ENCODE measurements around the gene ZNF318. TPM values are rescaled to one million over a fixed set of nuclear protein-coding genes. Genes with fewer than 3 reads are reported as not detected.

The ZNF318 gene
- total RNA-seq, 1 experiment from 2014 or later: 23.8 TPM

- BruUV-seq (replicated peaks): no TSS peak
- no peak for DNase-seq (ENCODE audit: low spot score)
- intact Hi-C loops (cut with micrococcal nuclease; ENCODE audit: unreplicated experiment): no loop called here
- TF ChIP-seq EZH2 (IDR thresholded peaks at IDR 0.05; ENCODE audit: borderline replicate concordance, low read depth, low read length, poor library complexity, severe bottlenecking) (no peak), CTCF (conservative IDR thresholded peaks at IDR 0.05; ENCODE audit: low read depth, low read length) (no peak)
- no peaks in the 10 kb centered on the region for H3K4me1 ChIP-seq (ENCODE audit: insufficient read depth, low read length, poor library complexity, severe bottlenecking)
- no peaks in the 10 kb centered on the region for H3K9me3 ChIP-seq (ENCODE audit: low read depth, low read length, poor library complexity, severe bottlenecking)
- POLR2A ChIA-PET (ENCODE audit: low non-redundant PET): no interaction called here
- no peaks in the 10 kb centered on the region for H3K27me3 ChIP-seq (replicated peaks; ENCODE audit: insufficient read depth, low read depth, low read length, poor library complexity)
- H3K27ac ChIP-seq (ENCODE audit: low read depth, low read length, poor library complexity, severe bottlenecking): no peak overlapping the region
- CTCF ChIA-PET: no interaction called here
- H3K4me3 ChIP-seq (ENCODE audit: low read depth, low read length, poor library complexity, severe bottlenecking): no peak overlapping the region
- peaks cover 29% of the 10 kb centered on the region for H3K36me3 ChIP-seq (ENCODE audit: insufficient read depth, low read length, poor library complexity, severe bottlenecking)
Measured at GRCh38 chr6:43336382-43336781, 33.1 kb downstream of the ZNF318 start.

- intact Hi-C loops (cut with micrococcal nuclease; ENCODE audit: unreplicated experiment): no loop called here
- Histone ChIP-seq H3K27me3 (replicated peaks; ENCODE audit: insufficient read depth, low read depth, low read length, poor library complexity) (no peaks in the 10 kb centered on the region), H3K4me1 (ENCODE audit: insufficient read depth, low read length, poor library complexity, severe bottlenecking) (no peaks in the 10 kb centered on the region), H3K36me3 (ENCODE audit: insufficient read depth, low read length, poor library complexity, severe bottlenecking) (peaks cover 21% of the 10 kb centered on the region), H3K4me3 (ENCODE audit: low read depth, low read length, poor library complexity, severe bottlenecking) (no peak overlapping the region), H3K9me3 (ENCODE audit: low read depth, low read length, poor library complexity, severe bottlenecking) (no peaks in the 10 kb centered on the region), H3K27ac (ENCODE audit: low read depth, low read length, poor library complexity, severe bottlenecking) (no peak overlapping the region)
- no TSS peak for BruUV-seq (replicated peaks)
- POLR2A ChIA-PET (ENCODE audit: low non-redundant PET): no interaction called here
- CTCF ChIA-PET: interaction anchor here (0.5 to 1.9 kb wide), 3 partner anchors 72 to 195 kb away, joined by 3 to 6 read pairs (median 5); no protein-coding TSS in a partner anchor
- TF ChIP-seq CTCF (conservative IDR thresholded peaks at IDR 0.05; ENCODE audit: low read depth, low read length) (no peak), EZH2 (IDR thresholded peaks at IDR 0.05; ENCODE audit: borderline replicate concordance, low read depth, low read length, poor library complexity, severe bottlenecking) (no peak)
- DNase-seq (ENCODE audit: low spot score): no peak
Measured at GRCh38 chr6:43335469-43335868, 34.0 kb downstream of the ZNF318 start.

GRCh38 chr6:43334466-43335095 is 34.9 kb downstream of the ZNF318 start:
- Histone ChIP-seq H3K4me3 (ENCODE audit: low read depth, low read length, poor library complexity, severe bottlenecking) (no peak overlapping the region), H3K4me1 (ENCODE audit: insufficient read depth, low read length, poor library complexity, severe bottlenecking) (no peaks in the 10 kb centered on the region), H3K27ac (ENCODE audit: low read depth, low read length, poor library complexity, severe bottlenecking) (no peak overlapping the region), H3K9me3 (ENCODE audit: low read depth, low read length, poor library complexity, severe bottlenecking) (no peaks in the 10 kb centered on the region), H3K27me3 (replicated peaks; ENCODE audit: insufficient read depth, low read depth, low read length, poor library complexity) (no peaks in the 10 kb centered on the region), H3K36me3 (ENCODE audit: insufficient read depth, low read length, poor library complexity, severe bottlenecking) (peaks cover 12% of the 10 kb centered on the region)
- no TSS peak for BruUV-seq (replicated peaks)
- peak; percentile 78 for DNase-seq (ENCODE audit: low spot score)
- intact Hi-C loops (cut with micrococcal nuclease; ENCODE audit: unreplicated experiment): loop anchor here (1.0 to 5.0 kb wide), 2 partner anchors 72 to 433 kb away; no protein-coding TSS in a partner anchor
- ChIA-PET CTCF (interaction anchor here (0.6 to 1.9 kb wide), 3 partner anchors 35 to 324 kb away, joined by 3 to 6 read pairs (median 4); partner anchors contain the start of gene ZNF318), POLR2A (ENCODE audit: low non-redundant PET) (no interaction called here)
- TF ChIP-seq CTCF (conservative IDR thresholded peaks at IDR 0.05; ENCODE audit: low read depth, low read length) (peak; percentile 69), EZH2 (IDR thresholded peaks at IDR 0.05; ENCODE audit: borderline replicate concordance, low read depth, low read length, poor library complexity, severe bottlenecking) (no peak)

Data from A673 (cell line).